Measurements from ENCODE around the gene CLK3.
"Not testable (repeated sequence)": the region's sequence is repeated elsewhere in the genome, so short reads cannot be mapped to it uniquely, and the experiment has no call there.

CLK3 gene

DNA sequence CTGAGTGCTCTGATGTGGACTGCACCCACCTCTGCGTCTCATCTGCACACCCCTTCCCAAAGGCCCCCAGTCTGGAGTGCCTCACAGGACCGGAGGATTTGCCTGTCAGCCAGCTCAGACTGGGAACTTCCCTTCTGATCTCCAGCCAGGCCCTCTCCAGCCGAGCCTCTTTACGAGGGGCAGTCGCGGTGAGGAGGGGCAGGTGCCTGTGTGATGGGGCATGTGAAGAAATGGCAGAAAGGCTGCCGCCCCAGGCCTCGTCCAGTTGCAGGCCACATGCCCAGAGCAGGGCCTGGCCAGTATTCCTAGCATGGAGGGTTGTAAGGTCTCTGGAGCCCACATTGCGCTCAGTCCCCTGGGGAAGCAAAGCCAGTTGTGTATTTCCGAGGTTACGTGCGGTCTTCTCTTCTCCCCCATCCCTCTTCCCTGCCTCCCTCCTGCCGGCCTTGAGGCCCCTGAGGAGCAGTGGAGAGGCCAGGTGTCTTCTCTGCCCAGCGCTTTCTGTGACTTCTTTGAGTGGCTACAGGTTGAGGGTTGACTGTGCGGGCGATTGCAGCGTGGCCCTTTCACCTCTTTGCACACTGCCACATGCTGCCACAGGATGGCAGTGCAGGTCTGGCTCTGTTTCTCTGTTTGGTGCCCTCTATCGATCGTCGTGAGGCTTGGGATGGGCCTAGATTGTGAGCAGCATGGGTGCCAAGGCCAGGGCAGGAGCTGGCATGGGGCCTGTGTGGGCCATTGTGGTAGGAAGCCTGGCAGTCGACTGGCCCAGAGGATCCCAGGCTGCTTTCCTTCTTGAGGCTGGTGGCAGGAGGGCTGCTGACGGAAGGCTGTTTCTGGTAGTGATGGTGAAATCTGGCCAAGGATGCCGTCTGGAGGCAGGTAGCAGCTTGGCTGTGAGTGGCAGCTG, 5.3 kb downstream of the CLK3 start:
- DNase-seq (ENCODE audit: low read depth), result peak; percentile 48

DNA sequence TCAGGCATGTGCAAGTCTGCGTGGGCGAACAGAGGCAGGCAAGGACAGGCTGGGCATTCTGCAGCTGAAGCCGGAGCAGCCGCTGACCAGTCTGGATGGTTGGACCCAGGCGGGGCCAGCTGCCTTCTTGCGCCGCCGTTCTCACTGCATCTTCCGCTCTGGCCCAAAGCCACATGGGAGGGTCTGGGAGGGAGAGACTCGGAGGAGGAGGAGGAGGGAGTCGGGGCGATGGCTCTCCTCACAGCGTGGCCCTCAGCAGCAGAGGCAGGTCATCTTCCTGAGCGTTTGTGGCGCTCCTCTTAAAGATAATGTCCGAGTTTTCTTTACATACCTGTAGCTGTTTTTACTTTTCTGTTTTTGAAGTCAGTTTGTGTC, 5.9 kb downstream of the CLK3 start:
- no peak for DNase-seq (ENCODE audit: low read depth)

DNA sequence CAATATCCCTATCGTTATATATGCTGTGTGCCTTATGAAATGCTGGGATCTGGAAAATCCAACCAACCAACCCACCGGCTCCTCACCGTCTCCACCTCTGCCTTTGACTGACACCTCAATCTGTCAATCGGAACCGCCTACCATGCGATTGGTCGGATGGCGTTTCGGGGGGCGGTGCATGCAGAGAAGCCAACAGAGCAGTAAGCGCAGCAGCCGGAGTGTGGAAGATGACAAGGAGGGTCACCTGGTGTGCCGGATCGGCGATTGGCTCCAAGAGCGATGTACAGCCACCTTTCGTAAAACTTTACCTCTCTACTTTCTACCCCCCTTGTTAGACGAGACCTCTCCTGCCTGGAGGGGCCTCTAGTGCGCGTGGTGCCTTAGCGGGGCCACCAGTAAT, 6.3 kb downstream of the CLK3 start:
- DNase-seq (ENCODE audit: low read depth), result no peak

DNA sequence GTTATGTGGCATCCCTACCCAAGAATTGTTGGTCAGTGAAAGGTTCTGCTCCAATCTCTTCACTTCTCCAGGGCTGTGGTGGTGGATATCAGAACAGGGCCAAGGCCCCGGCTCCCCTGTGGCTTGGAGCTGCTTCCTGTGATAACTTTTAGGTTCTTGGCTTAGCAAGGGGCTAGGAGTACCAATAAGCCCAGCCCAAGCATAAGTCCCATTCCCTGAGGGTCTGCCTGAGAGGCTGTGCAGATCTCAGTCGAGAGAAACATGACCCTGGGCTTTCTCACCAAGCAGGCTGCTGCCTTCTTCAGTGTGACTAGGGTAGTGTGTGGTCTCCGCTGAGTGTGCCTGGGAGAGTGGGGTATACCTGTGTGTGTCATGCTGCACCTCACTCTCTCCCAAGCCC, 7.1 kb downstream of the CLK3 start:
- DNase-seq (ENCODE audit: low read depth), result no peak

DNA sequence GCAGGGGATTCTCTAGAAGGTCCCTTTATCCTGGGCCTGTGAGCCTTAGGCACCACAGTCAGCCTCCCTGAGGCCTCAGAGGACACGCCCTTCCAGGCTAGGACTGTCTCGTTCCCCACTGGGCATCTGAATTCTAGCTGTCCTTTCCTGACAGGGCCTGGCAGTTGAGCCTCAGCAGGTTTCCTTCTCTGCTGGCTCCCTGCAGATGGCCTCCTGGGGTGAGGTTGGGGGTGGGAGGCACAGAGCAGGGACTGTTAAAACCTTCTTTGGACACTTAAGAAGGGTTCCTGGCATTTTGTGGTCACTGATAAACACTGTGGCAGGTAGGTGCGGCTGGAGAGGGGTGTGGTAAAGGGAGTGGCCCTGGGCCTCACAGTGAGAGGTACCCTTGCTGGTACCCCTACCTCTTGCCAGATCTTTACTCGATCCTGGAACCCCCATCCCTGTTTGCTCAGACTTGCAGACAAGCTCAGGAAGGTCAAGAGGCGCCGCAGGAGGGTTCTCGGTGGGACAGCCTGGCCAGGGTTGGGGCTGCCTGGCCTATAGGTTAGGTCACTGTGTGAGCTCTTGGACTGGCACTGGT, 8.5 kb downstream of the CLK3 start:
- DNase-seq (ENCODE audit: low read depth), result no peak

DNA sequence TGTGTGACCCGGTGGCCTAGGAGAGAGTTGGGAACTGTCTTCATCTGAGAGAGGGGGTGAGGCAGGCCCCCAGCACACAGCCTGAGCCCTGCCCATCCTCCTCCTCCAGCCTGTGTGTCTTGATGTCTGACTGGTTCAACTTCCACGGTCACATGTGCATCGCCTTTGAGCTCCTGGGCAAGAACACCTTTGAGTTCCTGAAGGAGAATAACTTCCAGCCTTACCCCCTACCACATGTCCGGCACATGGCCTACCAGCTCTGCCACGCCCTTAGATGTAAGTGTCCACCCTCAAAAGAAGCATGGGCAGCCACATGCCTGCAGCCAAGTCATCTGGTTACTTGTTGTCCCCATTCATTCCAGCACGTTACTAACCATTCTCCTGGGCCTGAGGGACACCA, 10.1 kb downstream of the CLK3 start:
- DNase-seq (ENCODE audit: low read depth), result no peak

DNA sequence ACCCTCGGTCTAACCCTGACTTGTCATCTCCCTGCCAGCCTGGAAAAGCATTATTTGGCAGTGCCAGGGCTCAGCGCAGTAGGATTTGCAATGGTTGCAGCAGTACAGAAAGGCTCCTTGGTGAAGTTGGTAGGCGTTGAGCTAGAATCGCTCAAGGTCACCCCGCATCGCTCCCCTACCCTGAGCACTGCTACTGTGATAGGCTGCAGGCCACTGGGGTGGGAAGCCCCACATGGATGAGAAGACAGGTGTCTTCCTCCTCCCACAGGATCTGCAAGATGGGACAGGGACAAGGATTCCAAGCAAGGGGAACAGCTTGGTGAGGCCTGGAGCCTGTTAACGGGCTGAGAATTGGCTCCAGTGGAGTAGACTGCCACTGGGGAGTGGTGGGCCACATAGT, 10.7 kb downstream of the CLK3 start:
- no peak for DNase-seq (ENCODE audit: low read depth)

DNA sequence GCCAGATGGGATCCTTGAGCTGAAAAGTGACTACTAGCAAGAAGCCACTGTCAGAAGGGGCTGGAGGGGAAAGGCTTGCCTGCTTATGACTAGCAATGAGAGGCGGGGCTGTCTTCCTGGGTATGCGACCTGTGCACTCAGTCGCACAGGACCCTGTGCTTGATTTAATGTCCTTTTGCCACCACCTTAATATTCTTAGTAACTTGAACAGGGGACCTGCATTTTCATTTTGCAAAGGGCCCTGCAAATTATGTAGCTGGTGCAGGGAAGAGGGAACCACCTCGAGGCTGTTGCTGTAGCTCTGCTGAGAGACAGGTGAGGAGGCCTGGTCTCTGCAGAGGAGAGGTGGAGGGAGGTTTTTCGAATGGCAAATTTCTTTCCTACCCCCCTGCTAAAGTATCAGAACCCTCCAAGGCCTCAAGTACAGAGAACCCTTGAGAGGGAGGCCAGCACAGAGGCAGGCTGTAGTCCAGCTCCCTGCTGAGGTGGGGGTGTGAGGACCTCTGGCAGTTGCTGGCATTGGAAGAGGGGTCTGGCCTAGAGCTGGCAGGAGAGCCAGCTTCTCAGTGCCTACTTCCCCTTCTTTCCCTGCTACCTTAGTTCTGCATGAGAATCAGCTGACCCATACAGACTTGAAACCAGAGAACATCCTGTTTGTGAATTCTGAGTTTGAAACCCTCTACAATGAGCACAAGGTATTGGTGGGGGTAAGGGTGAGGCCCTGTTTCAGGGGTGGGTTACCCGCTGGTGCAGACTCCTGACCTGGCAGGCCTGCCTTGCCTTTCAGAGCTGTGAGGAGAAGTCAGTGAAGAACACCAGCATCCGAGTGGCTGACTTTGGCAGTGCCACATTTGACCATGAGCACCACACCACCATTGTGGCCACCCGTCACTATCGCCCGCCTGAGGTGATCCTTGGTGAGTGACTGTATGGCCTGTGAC, 11.4 kb downstream of the CLK3 start:
- DNase-seq (ENCODE audit: low read depth), result no peak

DNA sequence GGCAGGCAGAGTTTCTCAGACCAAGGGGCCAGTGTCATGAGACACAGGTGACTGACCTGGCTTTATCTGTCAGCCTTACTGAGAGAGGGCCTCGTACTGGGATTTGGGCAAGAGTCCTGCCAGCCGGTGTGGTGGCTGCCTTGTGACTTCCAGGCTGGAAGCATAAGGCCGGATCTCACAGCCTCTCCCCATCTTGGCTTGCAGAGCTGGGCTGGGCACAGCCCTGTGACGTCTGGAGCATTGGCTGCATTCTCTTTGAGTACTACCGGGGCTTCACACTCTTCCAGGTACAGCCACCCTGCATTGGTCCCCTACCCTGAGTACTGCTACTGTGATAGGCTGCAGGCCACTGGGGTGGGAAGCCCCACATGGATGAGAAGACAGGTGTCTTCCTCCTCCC, 12.1 kb downstream of the CLK3 start:
- DNase-seq (ENCODE audit: low read depth), result no peak

DNA sequence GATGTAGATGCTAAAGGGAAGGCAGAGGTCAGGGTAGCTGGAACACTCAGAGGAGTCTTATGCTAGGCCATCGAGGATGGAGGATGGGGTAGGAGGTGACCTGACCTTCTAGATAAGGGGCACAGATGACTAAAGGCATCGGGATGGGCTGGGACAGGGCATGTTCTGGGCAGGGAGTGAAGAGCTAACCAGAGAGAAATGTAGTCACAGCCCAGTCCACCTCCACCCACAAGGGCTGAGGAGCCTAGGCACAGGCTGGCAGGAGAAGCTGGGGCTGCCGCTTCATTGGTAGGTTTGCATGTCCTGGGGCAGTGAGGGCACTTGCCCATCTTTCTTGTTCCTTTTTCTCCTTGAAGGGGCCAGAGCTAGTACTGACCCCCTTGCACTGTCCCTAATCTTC, 12.6 kb downstream of the CLK3 start:
- no peak for DNase-seq (ENCODE audit: low read depth)

DNA sequence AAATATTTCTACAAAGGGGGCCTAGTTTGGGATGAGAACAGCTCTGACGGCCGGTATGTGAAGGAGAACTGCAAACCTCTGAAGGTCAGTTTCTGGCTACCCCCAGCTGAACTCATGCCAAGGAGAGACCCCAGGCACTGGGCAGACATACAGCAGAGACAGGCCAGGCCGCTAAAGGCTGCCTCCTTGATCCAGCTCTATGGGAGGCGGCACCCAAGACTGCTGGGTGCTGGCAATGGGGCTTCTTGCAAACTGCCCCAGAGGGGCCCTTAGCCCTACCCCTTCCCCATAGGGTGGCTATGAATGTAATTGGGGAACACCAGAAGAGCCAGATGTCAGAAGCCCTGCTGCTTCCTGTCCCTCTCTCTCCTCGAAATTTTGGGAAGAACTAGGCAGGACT, 13.3 kb downstream of the CLK3 start:
- no peak for DNase-seq (ENCODE audit: low read depth)

DNA sequence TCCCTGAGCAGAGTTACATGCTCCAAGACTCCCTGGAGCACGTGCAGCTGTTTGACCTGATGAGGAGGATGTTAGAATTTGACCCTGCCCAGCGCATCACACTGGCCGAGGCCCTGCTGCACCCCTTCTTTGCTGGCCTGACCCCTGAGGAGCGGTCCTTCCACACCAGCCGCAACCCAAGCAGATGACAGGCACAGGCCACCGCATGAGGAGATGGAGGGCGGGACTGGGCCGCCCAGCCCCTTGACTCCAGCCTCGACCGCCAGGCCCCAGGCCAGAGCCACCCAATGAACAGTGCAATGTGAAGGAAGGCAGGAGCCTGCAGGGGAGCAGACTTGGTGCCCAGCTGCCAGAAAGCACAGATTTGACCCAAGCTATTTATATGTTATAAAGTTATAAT, 14.1 kb downstream of the CLK3 start:
- DNase-seq (ENCODE audit: low read depth), result not testable (repeated sequence)

DNA sequence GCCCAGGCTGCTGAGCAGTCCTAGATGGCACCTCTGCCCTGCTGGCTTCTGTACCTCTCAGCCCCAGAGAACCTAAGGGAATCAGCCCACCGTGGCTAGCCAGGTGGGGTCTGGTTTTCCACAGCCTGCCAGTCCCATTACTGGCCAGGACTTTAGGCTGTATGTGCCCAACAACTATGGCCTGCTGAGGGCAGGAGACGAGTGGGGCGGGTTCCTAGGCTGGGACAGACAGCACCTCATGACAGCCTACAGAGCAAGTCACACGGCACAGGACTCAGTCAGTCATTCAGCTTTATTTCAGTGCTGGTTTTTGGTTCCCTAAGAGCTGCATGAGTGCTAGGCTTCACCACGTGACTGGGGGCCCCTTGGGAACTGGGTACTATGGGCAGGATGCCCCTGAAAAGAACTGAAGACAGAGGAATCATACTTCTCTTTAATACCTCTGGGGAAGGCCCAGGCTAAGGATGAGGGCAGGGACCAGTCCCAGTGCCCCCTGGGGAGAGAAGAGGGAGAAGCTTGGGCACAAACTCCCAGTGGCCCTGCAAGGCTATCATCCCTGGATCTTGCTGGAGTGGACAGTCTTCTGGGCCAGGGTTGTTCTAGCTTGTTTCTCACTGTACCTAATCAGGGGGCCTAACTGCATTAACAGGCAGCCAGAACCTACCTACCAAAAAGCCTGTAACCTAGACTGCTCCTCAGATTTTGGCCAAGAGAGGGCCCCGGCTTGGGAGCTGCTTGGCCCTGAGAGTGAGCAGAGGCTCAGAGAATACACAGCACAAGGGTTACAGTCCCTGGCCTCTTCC, 14.8 kb downstream of the CLK3 start:
- DNase-seq (ENCODE audit: low read depth), result no peak

DNA sequence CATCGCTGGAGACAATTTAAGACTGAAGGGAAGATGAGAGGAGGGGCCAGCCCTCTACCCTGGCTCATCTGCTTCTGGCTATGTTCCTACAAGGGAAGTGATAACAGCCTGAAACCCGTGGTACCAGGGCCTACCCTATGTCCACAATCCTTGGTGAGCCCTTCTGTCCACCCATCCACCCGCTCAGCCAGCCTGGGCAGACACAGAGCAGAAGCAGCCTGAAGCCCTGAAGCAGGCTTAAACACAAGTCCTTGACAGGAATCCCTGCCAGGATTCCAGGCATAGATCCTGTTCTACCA, 15.4 kb downstream of the CLK3 start:
- DNase-seq (ENCODE audit: low read depth), result no peak

DNA sequence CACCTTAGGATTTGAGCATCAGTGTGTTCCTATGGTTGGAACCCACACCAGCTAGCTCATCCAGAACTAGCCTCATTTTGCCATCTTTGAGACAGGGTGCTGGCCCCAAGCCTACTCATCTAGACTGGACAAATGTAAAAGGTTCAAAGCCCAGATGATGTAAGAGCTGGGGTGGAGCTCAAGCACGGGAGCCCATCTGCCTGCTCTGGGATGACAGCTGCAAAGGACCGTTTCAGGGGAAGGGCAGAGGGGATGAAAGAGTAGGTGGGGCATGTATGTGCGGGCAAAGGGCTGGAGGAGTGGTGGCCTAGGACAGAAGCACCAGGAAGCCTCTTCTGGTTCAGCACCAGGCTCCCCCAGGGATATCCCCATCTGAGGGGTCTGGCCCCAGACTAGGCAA, 15.8 kb downstream of the CLK3 start:
- no peak for DNase-seq (ENCODE audit: low read depth)

DNA sequence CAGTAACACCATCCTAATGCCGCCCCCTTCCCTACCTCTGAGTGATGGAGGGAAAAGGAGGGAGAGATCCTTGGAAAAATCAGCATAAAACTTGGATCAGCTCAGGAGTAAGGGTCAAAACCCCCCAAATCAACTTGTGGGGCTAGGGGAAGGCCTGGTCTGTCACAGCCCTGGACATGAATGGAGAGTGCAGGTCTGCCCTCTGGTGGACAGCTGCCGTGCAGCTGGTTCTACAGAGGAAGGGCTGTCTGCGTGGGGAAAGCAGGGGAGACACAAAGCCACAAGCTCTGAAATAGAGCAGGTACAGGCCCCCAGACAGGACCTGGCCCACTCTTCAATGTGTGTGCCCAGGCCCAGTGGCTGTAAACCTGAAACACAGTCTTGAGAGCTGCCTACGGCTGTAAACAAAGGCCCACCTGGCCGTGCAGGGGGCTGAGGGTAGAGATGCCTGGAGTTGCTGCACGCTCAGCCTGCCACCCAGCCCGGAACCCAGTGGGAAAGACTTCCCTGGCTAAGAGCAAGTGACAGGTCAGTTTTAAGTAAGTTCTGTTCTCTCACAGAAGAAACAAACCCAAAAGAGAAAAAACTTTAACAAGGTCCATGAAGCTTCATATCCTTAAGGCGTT, 16.4 kb downstream of the CLK3 start:
- peak; percentile 7 for DNase-seq (ENCODE audit: low read depth)

DNA sequence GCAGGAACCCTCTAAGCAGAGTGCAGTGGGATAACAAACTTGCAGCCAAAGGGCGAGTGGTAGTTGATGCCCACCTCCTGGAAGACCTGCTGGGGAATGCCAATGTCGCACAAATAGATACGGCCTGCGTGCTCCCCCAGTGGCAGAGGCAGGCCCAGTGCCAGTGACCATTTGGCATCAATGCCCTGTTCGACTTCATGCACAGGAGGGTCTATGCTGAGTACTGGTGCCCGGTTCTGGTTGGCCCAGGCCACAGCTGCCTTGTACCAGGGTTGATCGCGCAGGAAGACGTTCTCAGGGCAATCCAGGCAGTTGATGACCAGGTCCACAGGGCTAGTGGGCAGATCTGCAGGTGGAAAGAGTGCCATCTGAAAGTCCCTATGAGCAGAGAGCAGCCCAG, 17.0 kb downstream of the CLK3 start:
- DNase-seq (ENCODE audit: low read depth), result no peak

DNA sequence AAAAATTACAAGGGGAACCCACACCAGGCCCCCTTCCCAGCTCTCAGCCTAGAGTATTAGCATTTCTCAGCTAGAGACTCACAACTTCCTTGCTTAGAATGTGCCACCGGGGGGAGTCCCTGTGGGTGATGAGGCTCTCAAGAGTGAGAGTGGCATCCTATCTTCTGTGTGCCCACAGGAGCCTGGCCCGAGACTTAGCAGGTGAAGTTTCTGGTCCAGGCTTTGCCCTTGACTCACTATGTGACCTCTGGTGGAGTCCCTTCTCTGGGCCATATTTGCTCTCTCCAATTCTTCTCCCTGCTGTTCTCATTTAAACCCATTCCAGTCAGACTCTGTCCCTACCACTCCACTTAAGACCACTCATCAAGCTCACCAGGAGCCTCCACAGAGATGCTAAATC, 18.1 kb downstream of the CLK3 start:
- DNase-seq (ENCODE audit: low read depth), result no peak

DNA sequence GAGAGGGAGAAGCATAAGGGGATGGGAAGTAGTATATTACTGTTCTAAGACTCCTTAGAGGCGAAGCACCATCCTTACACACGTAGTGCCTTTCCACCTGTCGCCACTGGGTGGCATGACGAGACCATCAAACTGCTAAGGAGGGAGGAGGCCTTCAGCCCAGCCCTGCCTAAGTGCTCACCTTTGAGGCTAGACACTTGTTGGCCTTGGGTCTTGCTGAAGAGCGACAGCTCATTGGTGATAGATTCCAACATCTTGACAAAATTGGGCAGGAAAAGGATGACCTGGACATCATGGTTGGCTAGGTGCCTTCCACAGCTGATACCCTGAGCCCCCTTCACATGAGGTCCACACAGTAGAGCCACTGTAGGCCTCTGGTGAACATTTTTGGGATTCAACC, 19.6 kb downstream of the CLK3 start:
- DNase-seq (ENCODE audit: low read depth), result peak; percentile 34

DNA sequence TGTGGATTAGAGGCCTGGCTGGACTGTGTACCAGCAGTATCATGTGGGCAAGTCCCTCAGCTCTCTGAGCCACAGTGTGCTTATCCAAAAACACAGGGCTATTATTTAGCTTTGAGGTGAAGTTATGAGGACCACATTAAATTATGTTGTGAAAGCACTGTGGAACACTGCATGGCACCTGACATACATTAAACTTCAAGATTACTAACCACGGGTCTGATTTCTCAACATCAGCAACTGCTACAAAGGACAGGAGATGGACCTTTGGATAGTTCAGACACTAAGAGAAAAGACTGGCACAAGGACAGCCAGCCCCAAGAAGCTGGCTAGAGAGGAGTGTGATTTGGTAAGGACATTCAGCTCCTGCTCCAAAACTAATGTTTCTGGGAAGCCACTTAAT, 21.3 kb downstream of the CLK3 start:
- DNase-seq (ENCODE audit: low read depth), result no peak

DNA sequence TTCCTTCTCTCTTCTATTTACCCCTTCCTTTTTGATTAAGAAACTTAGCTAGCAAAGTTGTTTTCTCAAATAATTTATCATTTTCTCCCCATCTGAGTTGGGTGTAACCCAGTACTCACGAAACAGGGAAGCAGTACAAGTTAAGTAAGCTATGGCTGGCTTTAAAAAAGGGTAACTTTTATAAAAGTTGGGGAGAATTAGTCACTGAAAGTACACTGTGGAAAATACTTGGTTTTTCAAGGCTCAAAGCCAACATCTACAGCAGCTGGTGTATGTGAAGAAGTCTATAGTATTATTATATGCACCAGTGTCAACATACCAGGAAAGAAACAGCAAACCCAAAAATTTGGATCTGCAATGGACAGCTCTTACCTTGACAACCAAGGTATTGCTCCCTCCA, 25.5 kb downstream of the CLK3 start:
- DNase-seq (ENCODE audit: low read depth), result no peak

DNA sequence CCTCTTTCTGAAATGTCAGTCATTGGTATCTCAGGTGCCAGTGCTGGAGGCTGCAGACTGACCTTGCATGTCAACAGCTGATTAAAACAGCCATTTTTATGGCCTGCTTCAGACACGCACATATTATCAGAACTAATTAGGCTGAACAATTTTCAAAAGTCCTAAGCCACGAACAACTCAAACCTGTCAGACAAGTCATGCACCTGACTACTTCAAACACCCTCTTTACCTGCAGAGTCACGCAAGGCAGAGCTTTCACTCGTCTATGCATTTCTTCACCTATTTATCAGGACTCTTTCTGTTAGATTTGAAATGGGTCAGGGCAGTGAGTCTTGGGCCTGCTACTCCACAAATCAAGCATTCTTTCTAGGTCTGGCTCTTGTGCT, 26.7 kb downstream of the CLK3 start:
- no peak for DNase-seq (ENCODE audit: low read depth)

Measured in T-helper 22 cell (primary cell).